ENCODE measurements around the gene OPTN.

- no peak for TF ChIP-seq GATA3 (IDR thresholded peaks at IDR 0.05; ENCODE audit: low read depth, low read length)
- TF ChIP-seq GATA2 (IDR thresholded peaks at IDR 0.05; ENCODE audit: low read depth, low read length): no peak
Measured at GRCh38 chr10:13068484-13068883, 31.5 kb upstream of the OPTN start.

Measured in SH-SY5Y (cell line).